ENCODE results near the gene SIM1.

The SIM1 gene

DNA sequence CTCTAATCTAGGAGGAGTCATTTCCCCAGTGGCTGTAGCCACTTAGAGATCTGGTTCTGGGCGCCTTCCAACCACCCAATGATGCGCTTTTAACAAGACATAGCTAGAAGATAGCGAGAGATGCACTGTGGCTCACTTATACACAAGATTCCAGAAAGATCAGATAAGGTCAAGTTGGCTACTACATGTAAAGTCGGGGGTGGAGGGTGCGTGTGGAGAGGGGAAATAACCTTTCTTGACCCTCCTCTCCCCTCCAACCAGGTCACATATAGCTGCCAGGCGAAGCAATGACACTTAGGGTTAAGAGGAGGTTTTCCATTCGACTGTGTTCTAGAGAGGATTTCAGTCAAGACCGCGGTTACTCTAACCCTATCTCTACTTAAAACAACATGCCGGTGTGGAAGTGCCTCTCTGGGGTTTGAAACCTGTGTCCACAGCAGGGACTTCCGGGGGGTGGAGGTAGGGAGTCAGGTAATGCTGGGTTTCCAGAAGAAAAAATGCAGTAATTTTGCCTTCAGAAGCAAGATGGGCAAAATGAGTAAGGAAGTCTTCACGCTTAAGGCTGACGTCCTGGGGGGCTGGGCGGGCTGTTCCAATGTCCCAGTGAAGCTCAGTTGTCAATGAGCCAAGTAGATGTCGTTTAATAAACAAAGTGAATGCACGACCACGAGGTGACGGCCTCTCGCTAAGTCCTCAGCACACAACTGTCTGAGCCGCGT lies 1.8 kb upstream of the SIM1 start:
- H4K20me1 ChIP-seq (ENCODE audit: low read depth, low read length): no peaks in the 10 kb centered on the region
- H3K4me3 ChIP-seq (ENCODE audit: insufficient read depth, low read length, poor library complexity, severe bottlenecking): no peak overlapping the region
- H3K9me3 ChIP-seq (ENCODE audit: insufficient read depth, low read length): no peaks in the 10 kb centered on the region
- TF ChIP-seq EZH2phosphoT487 (conservative IDR thresholded peaks at IDR 0.05; ENCODE audit: low read length): no peak
- TF ChIP-seq, protein P1, sequence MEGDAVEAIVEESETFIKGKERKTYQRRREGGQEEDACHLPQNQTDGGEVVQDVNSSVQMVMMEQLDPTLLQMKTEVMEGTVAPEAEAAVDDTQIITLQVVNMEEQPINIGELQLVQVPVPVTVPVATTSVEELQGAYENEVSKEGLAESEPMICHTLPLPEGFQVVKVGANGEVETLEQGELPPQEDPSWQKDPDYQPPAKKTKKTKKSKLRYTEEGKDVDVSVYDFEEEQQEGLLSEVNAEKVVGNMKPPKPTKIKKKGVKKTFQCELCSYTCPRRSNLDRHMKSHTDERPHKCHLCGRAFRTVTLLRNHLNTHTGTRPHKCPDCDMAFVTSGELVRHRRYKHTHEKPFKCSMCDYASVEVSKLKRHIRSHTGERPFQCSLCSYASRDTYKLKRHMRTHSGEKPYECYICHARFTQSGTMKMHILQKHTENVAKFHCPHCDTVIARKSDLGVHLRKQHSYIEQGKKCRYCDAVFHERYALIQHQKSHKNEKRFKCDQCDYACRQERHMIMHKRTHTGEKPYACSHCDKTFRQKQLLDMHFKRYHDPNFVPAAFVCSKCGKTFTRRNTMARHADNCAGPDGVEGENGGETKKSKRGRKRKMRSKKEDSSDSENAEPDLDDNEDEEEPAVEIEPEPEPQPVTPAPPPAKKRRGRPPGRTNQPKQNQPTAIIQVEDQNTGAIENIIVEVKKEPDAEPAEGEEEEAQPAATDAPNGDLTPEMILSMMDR (IDR thresholded peaks at IDR 0.05; ENCODE audit: insufficient read depth, low read length, poor library complexity, severe bottlenecking): no peak
- H3K9ac ChIP-seq (ENCODE audit: low read length): no peak overlapping the region
- no peaks in the 10 kb centered on the region for H3K9me2 ChIP-seq (replicated peaks; ENCODE audit: insufficient read depth, low read length)
- H3K79me2 ChIP-seq (ENCODE audit: insufficient read depth, low read length): no peaks in the 10 kb centered on the region
- H3F3A ChIP-seq (ENCODE audit: insufficient read depth): no peaks in the 10 kb centered on the region
- no peak overlapping the region for H3K4me2 ChIP-seq (ENCODE audit: low read depth, low read length, poor library complexity, severe bottlenecking)
- no peak overlapping the region for H3K27ac ChIP-seq (ENCODE audit: low read depth, low read length)
- no peaks in the 10 kb centered on the region for H3K36me3 ChIP-seq (ENCODE audit: low read length)
- peak overlapping the region; percentile 43 for H2AFZ ChIP-seq (ENCODE audit: low read depth, low read length, severe bottlenecking)
- no peaks in the 10 kb centered on the region for H3K27me3 ChIP-seq (ENCODE audit: low read length)

DNA sequence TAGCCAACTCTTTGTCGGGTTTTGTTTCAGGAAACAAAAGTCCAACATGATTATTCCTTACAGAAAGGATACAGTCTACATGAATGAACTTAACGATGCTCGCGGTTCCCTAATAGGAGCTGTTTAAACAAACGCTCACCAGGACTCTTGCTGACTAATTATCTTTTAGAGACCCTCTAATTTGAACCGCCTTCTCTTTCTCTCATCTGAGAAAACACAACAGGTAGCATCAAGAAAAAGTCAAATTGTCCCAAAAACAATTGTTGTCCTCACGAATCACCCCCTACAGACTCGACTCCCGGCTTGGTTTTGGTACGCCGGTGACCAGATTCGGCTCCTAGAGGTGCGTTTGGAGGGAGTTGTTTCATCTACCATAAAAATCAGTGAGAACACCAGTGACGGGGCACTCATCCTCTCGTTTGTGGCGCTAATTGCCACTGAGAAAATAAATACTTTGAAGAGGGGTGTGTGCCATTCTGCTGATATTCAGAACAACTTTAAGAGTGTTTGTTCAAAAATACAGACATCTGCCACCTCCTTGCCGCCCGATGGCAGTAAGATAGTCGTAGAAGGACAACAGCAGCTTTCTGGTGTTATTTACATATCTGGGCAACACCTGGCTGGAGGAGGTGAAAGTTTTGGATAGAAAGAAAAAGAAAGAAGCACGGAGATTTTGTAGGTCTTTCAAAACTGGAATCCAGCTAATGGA lies 1.1 kb upstream of the SIM1 start:
- no peaks in the 10 kb centered on the region for H4K20me1 ChIP-seq (ENCODE audit: low read depth, low read length)
- H3K9me3 ChIP-seq (ENCODE audit: insufficient read depth, low read length): no peaks in the 10 kb centered on the region
- no peaks in the 10 kb centered on the region for H3K79me2 ChIP-seq (ENCODE audit: insufficient read depth, low read length)
- H3K4me3 ChIP-seq (ENCODE audit: insufficient read depth, low read length, poor library complexity, severe bottlenecking): no peak overlapping the region
- H2AFZ ChIP-seq (ENCODE audit: low read depth, low read length, severe bottlenecking): no peak overlapping the region
- no peaks in the 10 kb centered on the region for H3K9me2 ChIP-seq (replicated peaks; ENCODE audit: insufficient read depth, low read length)
- TF ChIP-seq EZH2phosphoT487 (conservative IDR thresholded peaks at IDR 0.05; ENCODE audit: low read length): no peak
- TF ChIP-seq, protein P1 (IDR thresholded peaks at IDR 0.05; ENCODE audit: insufficient read depth, low read length, poor library complexity, severe bottlenecking): no peak
- no peak overlapping the region for H3K4me2 ChIP-seq (ENCODE audit: low read depth, low read length, poor library complexity, severe bottlenecking)
- no peaks in the 10 kb centered on the region for H3K36me3 ChIP-seq (ENCODE audit: low read length)
- H3K9ac ChIP-seq (ENCODE audit: low read length): no peak overlapping the region
- no peaks in the 10 kb centered on the region for H3K27me3 ChIP-seq (ENCODE audit: low read length)
- no peak overlapping the region for H3K27ac ChIP-seq (ENCODE audit: low read depth, low read length)
- no peaks in the 10 kb centered on the region for H3F3A ChIP-seq (ENCODE audit: insufficient read depth)

DNA sequence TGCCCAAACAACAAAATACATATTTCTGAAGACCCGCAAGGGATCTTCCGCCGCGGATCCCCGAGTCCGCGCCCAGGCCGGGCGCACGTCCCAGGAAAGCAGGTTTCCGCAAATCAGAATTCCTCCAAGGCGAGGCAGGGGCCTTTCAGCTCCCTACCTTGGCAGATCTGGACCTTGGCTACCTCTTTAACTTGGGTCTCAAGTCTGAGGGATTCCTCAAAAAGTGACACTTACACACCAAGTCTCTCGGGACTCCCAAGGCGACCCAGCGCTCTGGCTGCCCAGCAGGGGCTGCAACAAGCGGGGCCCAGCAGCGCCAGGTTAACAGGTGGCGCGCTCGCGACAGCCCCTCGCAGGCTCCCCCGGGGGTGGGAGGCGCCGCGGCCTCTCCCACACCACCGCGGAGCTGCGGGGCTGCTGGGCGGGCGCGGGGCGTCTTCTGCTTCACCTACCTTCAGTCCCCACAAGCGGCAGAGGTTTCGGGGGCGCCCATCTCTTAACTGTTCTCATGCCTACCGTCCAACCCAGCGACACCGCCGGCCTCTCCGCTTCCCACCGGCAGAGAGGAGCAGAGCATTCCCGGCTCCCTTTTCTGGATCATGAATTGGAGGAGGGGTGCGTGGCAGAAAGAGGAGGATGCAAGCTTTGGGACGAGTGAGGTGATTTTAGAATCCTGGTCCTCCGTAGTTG lies 414 bp downstream of the SIM1 start:
- Histone ChIP-seq H3K4me2 (ENCODE audit: low read depth, low read length, poor library complexity, severe bottlenecking) (no peak overlapping the region), H3K4me3 (ENCODE audit: insufficient read depth, low read length, poor library complexity, severe bottlenecking) (no peak overlapping the region), H3K27ac (ENCODE audit: low read depth, low read length) (no peak overlapping the region), H2AFZ (ENCODE audit: low read depth, low read length, severe bottlenecking) (no peak overlapping the region), H3K9me3 (ENCODE audit: insufficient read depth, low read length) (no peaks in the 10 kb centered on the region), H3K9ac (ENCODE audit: low read length) (no peak overlapping the region), H3K36me3 (ENCODE audit: low read length) (no peaks in the 10 kb centered on the region), H3F3A (ENCODE audit: insufficient read depth) (no peaks in the 10 kb centered on the region), H4K20me1 (ENCODE audit: low read depth, low read length) (no peaks in the 10 kb centered on the region), H3K27me3 (ENCODE audit: low read length) (no peaks in the 10 kb centered on the region), H3K79me2 (ENCODE audit: insufficient read depth, low read length) (no peaks in the 10 kb centered on the region), H3K9me2 (replicated peaks; ENCODE audit: insufficient read depth, low read length) (no peaks in the 10 kb centered on the region)
- TF ChIP-seq, protein P1 (IDR thresholded peaks at IDR 0.05; ENCODE audit: insufficient read depth, low read length, poor library complexity, severe bottlenecking): no peak

Data from SU-DHL-6 (cell line).